HG02938 (cell line): ENCODE results near the gene BIRC7.

Source experiments
- ATAC-seq: cut with Tn5 transposase; IDR thresholded peaks from one replicate; pipeline ENCODE4 v1.9.1; 2021; ENCODE audit warnings: mild to moderate bottlenecking, moderate library complexity; ENCODE audit not compliant: unreplicated experiment

BIRC7 gene

DNA sequence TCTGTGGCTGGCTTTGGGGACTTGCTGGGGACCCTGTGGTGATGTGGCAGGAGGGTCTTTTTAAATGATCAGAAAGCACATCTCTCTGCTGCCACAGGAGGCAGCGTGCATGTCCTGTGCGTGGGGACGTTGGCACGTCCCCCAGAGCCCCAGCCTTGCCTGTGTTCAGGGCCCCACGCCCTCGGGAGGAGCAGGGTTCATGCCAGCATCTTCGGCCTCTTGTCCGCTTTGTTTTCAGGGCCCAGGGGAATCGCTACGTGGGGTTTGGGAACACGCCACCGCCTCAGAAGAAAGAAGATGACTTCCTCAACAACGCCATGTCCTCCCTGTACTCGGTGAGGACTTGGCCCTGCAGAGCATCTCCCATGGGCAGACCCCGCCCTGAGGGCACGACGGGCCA is 43.0 kb downstream of the BIRC7 start:
- no peak for ATAC-seq

DNA sequence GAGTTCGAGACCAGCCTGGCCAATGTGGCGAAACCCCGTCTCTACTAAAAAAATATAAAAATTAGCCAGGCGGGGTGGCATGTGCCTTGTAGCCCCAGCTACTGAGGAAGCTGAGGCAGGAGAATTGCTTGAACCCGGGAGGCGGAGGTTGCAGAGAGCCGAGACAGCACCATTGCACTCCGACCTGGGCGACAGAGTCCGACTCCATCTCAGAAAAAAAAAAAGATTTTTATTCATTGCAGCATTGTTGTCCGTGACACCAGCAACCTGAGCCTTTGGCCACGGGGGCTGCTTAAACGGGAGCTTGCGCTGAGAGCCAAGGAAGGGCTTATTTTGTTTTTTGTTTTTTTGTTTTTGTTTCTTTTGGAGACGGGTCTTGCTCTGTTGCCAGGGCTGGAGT is 44.2 kb downstream of the BIRC7 start:
- ATAC-seq = no peak

DNA sequence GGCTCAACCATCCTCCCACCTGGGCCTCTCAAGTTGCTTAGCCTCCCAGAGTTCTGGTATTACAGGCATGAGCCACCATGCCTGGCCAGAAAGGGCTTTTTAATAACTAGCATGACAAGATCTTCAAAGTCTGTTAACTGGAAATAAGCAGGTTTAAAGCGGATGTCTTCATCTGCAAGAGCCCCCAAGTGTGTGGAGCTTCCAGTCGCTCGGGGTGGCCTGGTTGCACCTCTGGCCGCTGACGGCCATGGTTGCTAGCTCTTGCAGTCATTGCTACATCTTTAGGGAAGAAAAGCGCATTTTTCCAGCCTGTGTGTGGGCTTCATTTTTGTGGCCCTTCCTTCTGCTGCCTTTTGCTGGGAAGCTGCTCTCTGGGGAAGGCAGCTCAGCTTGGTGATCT is 44.7 kb downstream of the BIRC7 start:
- ATAC-seq = no peak

DNA sequence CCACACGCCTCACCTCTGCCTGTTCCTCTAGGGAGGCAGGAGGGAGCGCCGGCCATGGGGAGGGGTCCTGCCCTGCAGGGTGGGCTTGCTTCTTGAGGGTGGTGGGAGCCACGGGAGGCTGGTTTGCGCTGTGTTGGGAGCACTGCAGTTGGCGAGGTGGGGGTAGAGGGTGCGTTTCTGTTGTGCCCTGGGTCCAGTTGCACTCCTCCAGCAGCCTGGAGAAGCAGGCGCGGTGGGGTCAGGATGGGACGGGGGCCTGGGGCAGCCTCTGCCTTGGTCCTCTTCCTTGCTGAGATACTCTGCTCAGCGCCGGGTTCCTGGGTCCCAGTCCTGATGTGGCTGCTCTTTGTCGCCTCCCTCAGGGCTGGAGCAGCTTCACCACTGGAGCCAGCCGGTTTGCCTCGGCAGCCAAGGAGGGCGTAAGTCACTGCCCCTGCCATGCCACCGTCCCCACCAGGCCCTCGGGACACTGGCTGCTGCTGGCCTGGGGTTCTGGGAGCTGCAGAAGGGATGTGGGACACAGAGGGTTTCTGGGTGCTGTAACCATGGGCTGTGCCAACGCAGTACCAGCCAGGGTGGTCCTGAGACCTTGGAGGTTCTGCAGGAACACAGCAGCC is 45.3 kb downstream of the BIRC7 start:
- no peak for ATAC-seq

DNA sequence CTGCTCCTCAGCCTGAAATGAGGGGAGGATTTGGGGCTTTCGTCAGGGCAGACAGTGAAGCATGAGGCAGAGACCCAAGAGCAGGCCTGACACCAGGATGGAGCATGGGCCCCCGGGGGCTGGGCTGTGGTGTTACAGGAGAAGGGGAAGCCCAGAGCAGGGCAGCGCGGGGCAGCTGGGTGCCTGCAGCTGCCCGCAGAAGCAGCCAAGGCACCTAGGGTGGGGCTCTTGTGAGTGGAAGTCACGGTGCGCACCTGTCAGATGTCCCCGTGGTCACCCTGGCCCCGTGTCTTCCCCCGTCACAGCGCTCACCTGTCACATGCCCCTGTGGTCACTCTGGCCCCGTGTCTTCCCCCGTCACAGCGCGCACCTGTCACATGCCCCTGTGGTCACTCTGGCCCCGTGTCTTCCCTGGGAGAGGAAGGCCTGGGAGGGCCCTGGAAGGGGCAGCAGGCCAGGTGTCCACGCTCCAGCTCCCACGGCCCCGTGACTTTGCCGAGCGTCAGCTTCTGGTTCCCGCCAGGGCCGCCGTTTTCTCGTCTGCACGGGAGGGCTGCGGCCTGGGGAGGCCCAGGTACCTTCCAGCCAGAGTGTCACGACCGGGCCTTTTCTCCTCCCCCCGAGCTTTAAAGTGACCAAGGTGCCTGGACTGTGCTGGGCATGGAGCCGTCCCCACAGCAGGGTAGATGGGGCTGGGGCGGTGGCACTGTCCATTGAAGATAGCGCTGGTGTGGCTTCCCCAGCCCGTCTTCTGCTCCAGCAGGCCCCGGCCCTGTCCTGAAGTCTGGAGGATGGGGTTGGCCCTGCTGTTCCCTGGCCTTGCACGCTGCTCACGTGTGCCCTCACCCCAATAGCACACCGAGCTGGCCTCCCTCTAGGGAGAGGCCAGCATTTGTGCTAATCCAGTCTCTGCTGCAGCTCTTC is 46.3 kb downstream of the BIRC7 start:
- no peak for ATAC-seq

DNA sequence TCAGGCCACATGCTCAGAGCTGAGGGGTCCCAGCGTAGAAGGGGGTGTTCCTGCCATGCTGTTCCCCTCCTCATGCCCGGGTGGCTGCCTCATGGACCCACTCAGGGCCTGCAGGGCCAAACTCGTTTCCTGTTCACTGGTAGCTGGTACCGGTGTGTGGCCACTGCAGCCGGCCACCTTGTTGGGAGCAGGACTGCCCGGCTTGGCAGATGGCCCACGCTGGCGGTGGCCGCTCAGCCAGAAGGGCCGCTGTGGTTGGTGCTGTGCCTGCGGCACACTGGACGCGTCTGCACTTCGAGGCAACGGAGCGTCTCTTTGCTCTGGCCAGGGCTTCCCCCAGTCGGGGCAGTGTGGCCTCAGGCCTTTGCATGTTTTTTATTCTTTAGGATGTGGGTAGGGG is 47.2 kb downstream of the BIRC7 start:
- no peak for ATAC-seq

DNA sequence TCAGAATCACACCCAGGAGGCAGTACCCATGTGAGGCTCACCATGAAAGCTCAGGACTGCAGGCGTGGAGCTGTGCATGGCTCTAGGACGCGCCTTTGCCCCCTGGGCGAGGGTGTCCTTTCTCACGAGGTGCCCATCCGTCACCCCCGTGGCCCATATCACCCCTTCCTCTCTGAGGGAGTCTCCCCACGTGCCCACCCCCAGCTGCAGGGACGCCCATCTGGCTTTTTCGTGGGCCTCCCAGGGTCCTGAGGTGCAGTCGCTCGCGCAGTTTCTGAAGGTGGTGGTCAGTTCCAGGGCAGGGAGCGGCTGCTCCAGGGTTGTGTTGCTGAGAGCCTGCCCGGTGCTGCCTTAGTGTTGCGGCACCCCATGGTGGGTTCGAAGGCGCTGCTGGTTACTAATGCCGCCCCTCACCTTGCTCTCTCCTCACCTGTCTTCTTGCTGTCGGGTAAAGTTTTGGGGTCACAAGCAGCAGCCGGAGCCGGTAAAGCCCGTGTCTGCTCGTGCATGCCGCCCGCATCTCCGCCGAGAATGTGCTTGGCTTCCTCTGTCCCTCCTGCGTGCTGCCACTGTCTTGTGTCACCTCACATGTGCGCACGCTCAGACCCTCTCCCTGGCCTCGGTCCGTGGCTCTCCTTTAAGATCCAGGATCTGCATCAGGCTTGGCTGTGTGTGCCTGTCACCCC is 47.8 kb downstream of the BIRC7 start:
- ATAC-seq = no peak

DNA sequence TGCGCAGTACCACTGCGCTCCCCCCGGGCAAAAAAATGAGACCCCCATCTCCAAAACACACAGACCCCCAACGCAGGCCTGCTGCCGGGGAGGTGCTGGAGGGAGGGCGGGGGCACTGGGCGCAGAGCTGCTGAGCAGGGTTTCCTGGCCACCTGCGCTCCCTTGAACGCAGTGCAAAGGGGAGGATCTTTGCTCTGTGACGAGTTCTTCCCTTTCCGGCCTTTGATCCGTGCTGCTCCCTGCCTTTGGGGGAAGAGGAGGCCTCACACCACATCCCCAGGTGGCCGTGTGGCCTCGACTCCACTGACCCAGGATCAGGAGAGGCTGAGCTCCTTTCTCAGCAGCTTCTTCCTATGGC is 48.4 kb downstream of the BIRC7 start:
- ATAC-seq = no peak

DNA sequence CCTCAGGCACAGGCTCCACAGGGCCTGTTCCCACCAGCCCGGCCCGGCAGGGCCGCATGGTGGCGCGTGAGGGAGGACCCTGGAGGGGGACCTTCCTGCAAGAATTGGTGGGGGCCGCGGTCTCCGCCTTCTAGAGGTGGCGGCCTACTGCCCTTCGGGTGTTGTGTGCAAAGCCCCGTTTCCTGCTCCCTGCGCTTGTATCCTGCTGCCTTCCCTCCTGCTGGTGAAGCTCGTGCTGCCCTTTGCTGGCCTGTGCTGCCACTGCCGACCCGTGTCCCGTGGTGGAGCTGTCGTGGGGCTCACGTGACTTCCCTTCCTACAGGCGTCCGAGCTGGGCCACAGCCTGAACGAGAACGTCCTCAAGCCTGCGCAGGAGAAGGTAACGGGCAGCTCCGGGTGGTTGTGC is 48.8 kb downstream of the BIRC7 start:
- ATAC-seq = no peak

DNA sequence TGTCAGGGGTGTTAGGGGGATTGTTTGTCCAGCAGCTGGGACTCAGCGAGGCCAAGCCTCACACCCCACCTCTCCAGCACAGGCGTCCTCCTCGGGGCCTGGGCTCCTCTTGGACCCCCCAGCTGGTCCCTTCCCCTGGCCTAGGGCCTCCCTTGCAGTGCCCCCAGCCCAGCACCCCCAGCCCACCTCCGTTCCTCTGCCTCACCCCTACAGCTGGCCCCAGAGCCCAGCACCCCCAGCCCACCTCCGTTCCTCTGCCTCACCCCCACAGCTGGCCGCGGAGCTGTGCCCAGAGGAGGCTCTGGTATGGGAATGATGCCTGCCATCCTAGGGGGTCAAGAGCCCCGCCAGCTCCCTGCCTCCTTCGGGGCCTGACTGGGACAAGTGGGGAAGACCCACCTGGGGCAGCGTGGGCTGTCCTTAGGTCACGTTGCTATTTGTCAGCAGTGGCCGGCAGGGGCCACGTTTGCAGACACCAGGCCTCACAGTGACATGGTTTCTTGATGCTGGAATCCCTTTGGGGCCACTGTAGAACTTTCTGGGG is 49.3 kb downstream of the BIRC7 start:
- ATAC-seq = no peak

DNA sequence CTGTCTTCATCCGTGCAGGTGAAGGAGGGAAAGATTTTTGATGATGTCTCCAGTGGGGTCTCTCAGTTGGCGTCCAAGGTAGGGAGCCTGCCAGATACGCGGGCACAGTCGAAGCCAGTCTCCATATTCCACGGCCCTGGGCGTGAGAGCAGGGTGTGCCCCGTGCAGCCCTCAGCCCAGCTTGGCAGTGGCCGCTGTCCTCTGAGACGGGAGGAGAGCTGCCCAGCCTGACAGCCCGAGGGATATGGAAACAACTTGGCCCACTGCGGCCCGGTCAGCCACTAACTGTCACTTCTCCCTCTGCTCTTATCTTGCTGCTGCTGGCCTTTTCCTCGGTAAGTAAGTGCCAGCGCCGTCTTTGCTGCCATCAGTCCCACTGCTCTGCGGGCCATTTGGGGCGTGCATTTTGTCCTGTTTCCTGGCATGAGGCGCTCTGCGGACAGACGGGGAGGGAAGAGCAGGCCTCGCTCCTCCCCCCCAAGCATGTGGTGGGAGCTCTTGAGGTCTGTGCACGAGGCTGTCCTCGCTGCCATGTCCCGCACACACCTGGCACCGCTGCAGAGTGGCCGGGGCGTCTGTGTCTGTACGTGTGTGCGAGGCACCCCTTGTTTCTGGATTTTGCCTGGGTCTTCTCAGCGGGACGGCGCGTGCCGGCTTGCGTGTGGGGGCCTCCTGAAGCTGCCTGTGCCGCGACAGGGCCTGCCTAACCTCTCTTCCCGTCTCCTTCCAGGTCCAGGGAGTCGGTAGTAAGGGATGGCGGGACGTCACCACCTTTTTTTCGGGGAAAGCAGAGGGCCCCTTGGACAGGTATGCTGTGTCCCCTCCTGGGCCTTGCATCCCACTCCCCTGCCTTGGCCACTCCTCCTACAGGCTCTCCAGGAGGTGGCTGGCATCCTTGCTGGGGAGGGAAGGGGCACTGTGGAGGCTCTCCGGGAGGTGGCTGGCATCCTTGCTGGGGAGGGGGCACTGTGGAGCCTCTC is 50.2 kb downstream of the BIRC7 start:
- no peak for ATAC-seq

DNA sequence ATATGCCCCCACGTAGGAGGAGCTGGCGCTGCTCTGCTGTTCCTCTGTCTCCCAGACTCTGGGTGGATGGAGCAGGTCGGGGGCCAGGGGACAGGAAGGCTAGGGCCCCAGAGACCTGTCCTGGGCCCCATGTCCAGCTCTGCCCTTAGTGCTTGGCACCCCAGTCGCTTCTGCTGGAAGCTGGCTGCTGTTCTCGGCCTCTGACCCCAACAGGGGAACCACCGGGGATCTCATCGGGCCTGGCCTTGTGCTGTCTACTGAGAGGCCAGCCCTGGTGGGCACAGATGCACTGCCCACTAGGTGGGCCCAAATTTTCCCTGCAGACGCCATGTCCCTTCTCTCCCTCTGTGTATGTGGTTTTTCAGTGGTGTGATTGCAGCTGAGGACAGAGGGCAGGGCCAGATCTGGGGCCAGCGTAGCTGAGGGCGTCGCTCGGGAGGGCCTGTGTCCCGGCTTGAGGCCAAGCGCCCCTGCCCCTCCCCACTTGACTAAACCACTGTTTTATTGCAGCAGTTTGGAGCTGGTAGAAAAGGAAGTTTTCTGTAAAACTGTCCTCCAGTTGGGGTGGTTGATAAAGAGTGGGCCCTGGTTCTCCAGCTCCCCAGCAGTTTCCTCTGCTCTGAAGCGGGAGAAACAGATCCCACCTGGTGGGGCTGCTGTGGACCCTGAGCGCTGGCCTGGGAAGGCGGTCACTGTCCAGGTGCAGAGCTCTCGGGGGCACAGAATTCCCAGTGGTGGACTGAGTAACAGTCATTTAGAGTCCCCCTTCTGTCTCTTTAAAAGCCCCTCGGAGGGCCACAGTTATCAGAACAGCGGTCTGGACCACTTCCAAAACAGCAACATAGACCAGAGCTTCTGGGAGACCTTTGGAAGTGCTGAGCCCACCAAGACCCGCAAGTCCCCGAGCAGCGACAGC is 51.3 kb downstream of the BIRC7 start:
- no peak for ATAC-seq

DNA sequence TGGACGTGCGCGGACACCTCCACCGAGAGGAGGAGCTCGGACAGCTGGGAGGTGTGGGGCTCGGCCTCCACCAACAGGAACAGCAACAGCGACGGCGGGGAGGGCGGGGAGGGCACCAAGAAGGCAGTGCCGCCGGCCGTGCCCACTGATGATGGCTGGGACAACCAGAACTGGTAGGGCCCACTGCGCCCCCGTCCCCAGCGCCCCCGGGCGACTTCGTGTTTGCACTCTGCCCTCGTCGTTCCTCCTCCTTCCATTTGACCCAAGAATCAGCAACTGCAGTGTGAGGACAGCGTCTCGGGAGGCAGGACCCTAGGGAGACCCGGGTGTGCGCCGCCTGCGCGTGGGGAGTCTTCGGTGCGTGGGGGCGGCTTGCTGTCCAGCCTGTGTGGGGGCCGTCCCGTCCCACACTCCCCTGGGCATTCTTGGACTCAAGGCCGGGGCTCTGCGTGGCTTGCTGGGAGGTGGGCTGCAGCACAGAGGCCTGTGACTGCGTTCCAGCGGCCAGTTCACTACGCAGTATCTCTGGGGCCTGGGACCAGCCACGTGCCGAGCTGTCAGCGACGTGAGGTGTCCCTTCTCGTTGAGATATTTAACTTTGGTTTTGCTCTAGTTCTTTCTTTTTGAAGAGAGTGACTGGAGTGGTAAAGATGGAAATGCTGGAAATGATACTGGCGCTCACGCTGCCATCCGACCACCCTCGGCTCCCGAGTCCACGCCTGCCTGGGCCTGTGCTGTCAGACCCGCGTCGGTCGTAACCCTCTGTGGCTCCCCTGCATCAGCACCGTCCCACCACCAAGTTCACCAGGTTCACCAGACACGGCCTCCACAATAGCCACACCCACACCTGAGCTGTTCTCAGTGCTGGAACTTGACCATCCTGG is 52.2 kb downstream of the BIRC7 start:
- no peak for ATAC-seq

DNA sequence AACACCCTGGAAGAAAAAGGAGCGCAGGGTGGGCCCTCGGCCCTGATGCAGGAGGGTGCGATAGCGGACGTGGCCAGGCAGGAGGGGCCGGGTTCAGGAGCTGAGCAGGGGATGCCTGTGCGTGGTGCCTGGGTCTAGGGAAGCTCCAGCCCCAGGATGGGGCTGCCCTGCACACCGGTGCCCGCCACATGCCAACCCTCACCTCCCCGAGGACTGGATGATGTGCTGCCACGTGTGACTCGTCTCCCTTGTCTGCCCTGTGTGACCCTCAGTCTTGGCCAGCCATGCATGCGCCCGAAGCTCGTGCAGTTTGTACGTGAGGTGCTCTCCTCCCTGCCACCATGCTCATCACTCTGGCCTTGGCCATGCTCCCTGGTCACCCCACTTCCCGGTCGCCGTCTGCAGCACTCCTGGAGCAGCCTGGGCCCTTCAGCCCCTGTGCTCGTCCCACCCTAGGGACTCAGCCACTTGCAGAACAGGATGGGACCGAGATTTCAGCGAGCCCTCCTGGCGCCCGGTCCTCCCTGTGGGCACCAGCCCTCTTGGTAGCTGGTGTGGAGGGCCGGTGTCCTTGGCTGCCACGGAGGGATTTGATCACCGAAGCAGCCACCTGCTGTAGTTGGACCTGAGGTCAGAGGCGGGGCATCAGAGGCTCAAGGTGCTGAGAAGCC is 53.0 kb downstream of the BIRC7 start:
- ATAC-seq = no peak

DNA sequence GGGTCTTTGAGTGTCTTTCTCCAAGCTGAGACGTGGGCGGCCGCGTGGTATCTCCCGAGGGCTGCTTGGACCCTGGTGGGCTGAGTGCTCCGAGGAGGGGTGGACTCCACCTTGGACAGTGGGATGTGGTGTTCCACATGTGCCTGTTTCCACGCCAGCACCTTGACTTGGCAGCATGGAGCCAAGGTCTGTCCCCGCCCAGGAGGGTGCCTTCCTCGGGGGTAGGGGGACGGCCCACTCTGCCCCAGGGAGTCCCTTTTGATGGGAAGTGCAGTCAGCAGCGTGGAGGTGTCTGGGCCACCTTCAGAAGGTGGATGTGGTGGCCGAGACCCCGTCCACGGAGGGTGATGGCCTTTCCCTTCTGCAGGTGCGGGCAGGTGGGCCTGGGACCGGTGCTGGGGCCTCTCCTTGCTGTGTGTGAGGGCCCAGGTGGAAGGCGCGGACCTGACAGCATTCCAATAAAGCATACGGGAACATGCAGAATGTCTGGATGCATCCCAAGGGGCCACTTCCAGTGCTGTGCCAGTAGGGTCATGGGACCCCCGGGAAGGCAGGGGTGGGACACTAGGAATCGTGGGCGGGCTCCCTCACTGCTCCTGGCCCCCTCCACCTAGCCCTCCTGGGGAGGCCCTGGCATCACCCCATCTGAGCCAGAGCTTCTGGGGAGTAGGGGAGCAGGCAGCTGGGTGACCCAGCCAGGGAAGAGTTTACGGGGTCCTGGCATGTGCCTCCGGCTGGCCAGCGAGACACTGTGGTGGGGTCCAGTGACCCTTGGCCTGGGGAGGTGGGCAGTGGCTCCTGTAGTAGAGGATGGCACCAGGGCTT is 53.8 kb downstream of the BIRC7 start:
- ATAC-seq = no peak
